A549 (cell line): ENCODE measurements around the gene ATRX. TPM values are rescaled to one million over a fixed set of nuclear protein-coding genes. Genes with fewer than 3 reads are reported as not detected.
A peak's percentile ranks its signal among the peaks of the same experiment; 100 is the strongest.
"Not testable (repeated sequence)": the region's sequence is repeated elsewhere in the genome, so short reads cannot be mapped to it uniquely, and the experiment has no call there.

Experiments
- ATAC-seq, 2 experiments: fragments of 200-7000 bp in 1 of 2; fragments of >200 bp in 1 of 2; cut with Nextera tagmentation in 1 of 2; cut with Tn5 transposase in 1 of 2; 3 replicates each; pipeline versions ENCODE4 v1.8.0 to v1.9.1; 2018 to 2020; ENCODE audit warnings: mild to moderate bottlenecking in 1 of 2, moderate library complexity in 1 of 2
- CTCF ChIA-PET: fragments of 300-600 bp; sonication (Branson Sonifier 250); formaldehyde crosslinking; extraction: SDS; loops from one replicate; lab custom pipeline; 2021; ENCODE audit warnings: antibody characterized with exemption, inconsistent platforms; lab: Yijun Ruan, JAX
- POLR2A ChIA-PET: fragments of 350-600 bp; formaldehyde crosslinking; extraction: SDS; loops from one replicate; lab custom pipeline; 2021; ENCODE audit warnings: antibody characterized with exemption, inconsistent platforms; lab: Yijun Ruan, JAX
- DNase-seq, 2 experiments: peaks; one replicate each; pipeline versions ENCODE4 v3.0.0 to v3.0.0-alpha.2; 2011 to 2016; ENCODE audit warnings: low read depth in 1 of 2, low spot score in 1 of 2
- FAIRE-seq: peaks from 2 replicates; lab custom pipeline; 2011; peaks lifted over from hg19 to GRCh38; lab: Jason Lieb, UNC
- H3K27ac ChIP-seq, 2 experiments: fragments of >200 bp; sonication (Bioruptor Twin); formaldehyde crosslinking; 3 replicates each; pipeline ENCODE4 v1.5.1; 2016 to 2017
- H3K4me1 ChIP-seq: fragments of >200 bp; sonication (Bioruptor Twin); formaldehyde crosslinking; 3 replicates; pipeline ENCODE4 v1.6.1; 2016
- H3K4me2 ChIP-seq: fragments of >200 bp; sonication (Bioruptor Twin); formaldehyde crosslinking; 3 replicates; pipeline ENCODE4 v1.6.1; 2016
- H3K4me3 ChIP-seq: fragments of >200 bp; sonication (Bioruptor Twin); formaldehyde crosslinking; 3 replicates; pipeline ENCODE4 v1.5.1; 2016
- H3K9me3 ChIP-seq: fragments of >200 bp; sonication (Bioruptor Twin); formaldehyde crosslinking; 3 replicates; pipeline ENCODE4 v1.6.1; 2016
- FOSB ChIP-seq: fragments of 250-450 bp; sonication (Bioruptor Pico); IDR thresholded peaks from 2 replicates; pipeline ENCODE4 v1.5.0; 2020; ENCODE audit warnings: mild to moderate bottlenecking, moderate library complexity
- HDAC2 ChIP-seq: fragments of 200-600 bp; sonication (generic); IDR thresholded peaks from 2 replicates; pipeline ENCODE4 v1.6.1; 2016
- JUN ChIP-seq, 2 experiments: fragments of >200 bp; sonication (Bioruptor Twin); formaldehyde crosslinking; IDR thresholded peaks; 2 replicates in 1 of 2; 3 replicates in 1 of 2; pipeline ENCODE4 v1.6.1; 2016 to 2017
- JUNB ChIP-seq: fragments of >200 bp; sonication (Bioruptor Twin); formaldehyde crosslinking; IDR thresholded peaks from 2 replicates; pipeline ENCODE4 v1.6.1; 2016
- KDM5A ChIP-seq: fragments of 200-600 bp; sonication (generic); IDR thresholded peaks from 2 replicates; pipeline ENCODE4 v1.6.1; 2016; ENCODE audit warnings: antibody characterized with exemption, mild to moderate bottlenecking
- NPAS2 ChIP-seq: fragments of 250-450 bp; sonication (Bioruptor Pico); IDR thresholded peaks from 2 replicates; pipeline ENCODE4 v1.8.0; 2022; ENCODE audit warnings: mild to moderate bottlenecking, moderate library complexity, borderline replicate concordance
- PHF8 ChIP-seq: fragments of 200-600 bp; sonication (generic); IDR thresholded peaks from 2 replicates; pipeline ENCODE4 v1.6.1; 2016; ENCODE audit warnings: low read depth, mild to moderate bottlenecking, antibody characterized with exemption, moderate library complexity, borderline replicate concordance
- POLR2A ChIP-seq: IDR thresholded peaks from 2 replicates; pipeline ENCODE4 v1.6.1; 2012; ENCODE audit warnings: mild to moderate bottlenecking, low read length
- RCOR1 ChIP-seq: fragments of 150-350 bp; IDR thresholded peaks from 2 replicates; pipeline ENCODE4 v1.6.1; 2014; ENCODE audit warnings: antibody characterized with exemption, low read length, low read depth
- RFX5 ChIP-seq: fragments of 450-650 bp; IDR thresholded peaks from 2 replicates; pipeline ENCODE4 v1.7.1; 2014; ENCODE audit warnings: antibody characterized with exemption, mild to moderate bottlenecking, moderate library complexity
- RNF2 ChIP-seq: fragments of 200-600 bp; sonication (generic); IDR thresholded peaks from 2 replicates; pipeline ENCODE4 v1.6.1; 2016; ENCODE audit warnings: low read depth, mild to moderate bottlenecking, antibody characterized with exemption, moderate library complexity, borderline replicate concordance
- SREBF2 ChIP-seq: fragments of 450-650 bp; IDR thresholded peaks from 2 replicates; pipeline ENCODE4 v1.6.1; 2014; ENCODE audit warnings: mild to moderate bottlenecking, moderate library complexity
- ZC3H11A ChIP-seq: fragments of 450-650 bp; IDR thresholded peaks from 2 replicates; pipeline ENCODE4 v1.6.1; 2014; ENCODE audit warnings: antibody characterized with exemption, mild to moderate bottlenecking
- ZFP36 ChIP-seq: fragments of 450-650 bp; IDR thresholded peaks from 2 replicates; pipeline ENCODE4 v1.6.1; 2014; ENCODE audit warnings: borderline replicate concordance; ENCODE audit not compliant: partially characterized antibody
- WGBS: methylation state at CpG from one replicate; pipeline ENCODE4 v1.1.6; 2017; ENCODE audit errors: missing lambda C conversion rate; 5-methylcytosine and 5-hydroxymethylcytosine counted together
- polyA minus RNA-seq: library from RNA; depleted of rRNA, polyadenylated mRNA; stranded (reverse); fragments of >200 nt; gene quantifications from 2 replicates; pipeline ENCODE4 v1.2.3, GENCODE V29; 2011; rRNA and poly(A)+ RNA removed
- polyA plus RNA-seq, 4 experiments: library from polyadenylated mRNA; depleted of rRNA in 3 of 4; stranded (reverse); fragments of >200 nt; fragmentation: RNase III in 1 of 4; extraction: RNeasy Plus Mini Kit Qiagen cat#74134 plus additional on column Dnase treatment in 1 of 4; gene quantifications; 2 replicates in 3 of 4; 3 replicates in 1 of 4; pipeline ENCODE4 v1.2.3, GENCODE V29; 2011 to 2017
- TF ChIP-seq, protein P1 (sequence below): fragments of >200 bp; sonication (Bioruptor Twin); formaldehyde crosslinking; IDR thresholded peaks from 3 replicates; pipeline ENCODE4 v1.5.1; 2016
- TF ChIP-seq, protein P2 (sequence below): fragments of 250-450 bp; sonication (Bioruptor Pico); IDR thresholded peaks from 2 replicates; pipeline ENCODE4 v1.5.0; 2021; ENCODE audit warnings: mild to moderate bottlenecking, moderate library complexity, borderline replicate concordance
- TF ChIP-seq, protein P3 (sequence below): IDR thresholded peaks from 2 replicates; pipeline ENCODE4 v1.6.1; 2012

ATRX gene, protein sequence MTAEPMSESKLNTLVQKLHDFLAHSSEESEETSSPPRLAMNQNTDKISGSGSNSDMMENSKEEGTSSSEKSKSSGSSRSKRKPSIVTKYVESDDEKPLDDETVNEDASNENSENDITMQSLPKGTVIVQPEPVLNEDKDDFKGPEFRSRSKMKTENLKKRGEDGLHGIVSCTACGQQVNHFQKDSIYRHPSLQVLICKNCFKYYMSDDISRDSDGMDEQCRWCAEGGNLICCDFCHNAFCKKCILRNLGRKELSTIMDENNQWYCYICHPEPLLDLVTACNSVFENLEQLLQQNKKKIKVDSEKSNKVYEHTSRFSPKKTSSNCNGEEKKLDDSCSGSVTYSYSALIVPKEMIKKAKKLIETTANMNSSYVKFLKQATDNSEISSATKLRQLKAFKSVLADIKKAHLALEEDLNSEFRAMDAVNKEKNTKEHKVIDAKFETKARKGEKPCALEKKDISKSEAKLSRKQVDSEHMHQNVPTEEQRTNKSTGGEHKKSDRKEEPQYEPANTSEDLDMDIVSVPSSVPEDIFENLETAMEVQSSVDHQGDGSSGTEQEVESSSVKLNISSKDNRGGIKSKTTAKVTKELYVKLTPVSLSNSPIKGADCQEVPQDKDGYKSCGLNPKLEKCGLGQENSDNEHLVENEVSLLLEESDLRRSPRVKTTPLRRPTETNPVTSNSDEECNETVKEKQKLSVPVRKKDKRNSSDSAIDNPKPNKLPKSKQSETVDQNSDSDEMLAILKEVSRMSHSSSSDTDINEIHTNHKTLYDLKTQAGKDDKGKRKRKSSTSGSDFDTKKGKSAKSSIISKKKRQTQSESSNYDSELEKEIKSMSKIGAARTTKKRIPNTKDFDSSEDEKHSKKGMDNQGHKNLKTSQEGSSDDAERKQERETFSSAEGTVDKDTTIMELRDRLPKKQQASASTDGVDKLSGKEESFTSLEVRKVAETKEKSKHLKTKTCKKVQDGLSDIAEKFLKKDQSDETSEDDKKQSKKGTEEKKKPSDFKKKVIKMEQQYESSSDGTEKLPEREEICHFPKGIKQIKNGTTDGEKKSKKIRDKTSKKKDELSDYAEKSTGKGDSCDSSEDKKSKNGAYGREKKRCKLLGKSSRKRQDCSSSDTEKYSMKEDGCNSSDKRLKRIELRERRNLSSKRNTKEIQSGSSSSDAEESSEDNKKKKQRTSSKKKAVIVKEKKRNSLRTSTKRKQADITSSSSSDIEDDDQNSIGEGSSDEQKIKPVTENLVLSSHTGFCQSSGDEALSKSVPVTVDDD (N-terminal part only)
- 81.8 and 97.1 TPM in 2 replicates for polyA plus RNA-seq (2011; rRNA removed)
- 13.1 and 14.1 TPM in 2 replicates for polyA plus RNA-seq (2012; cell fraction: cytosol; rRNA removed)
- polyA plus RNA-seq (2012; cell fraction: nucleus; rRNA removed) = 17.8 and 24.8 TPM in 2 replicates
- 34.1 to 35.2 TPM (median 34.7 TPM) in 3 replicates for polyA plus RNA-seq (2017; fragmentation: RNase III; extraction: RNeasy Plus Mini Kit Qiagen cat#74134 plus additional on column Dnase treatment)
- 57.5 and 85.2 TPM in 2 replicates for polyA minus RNA-seq

DNA sequence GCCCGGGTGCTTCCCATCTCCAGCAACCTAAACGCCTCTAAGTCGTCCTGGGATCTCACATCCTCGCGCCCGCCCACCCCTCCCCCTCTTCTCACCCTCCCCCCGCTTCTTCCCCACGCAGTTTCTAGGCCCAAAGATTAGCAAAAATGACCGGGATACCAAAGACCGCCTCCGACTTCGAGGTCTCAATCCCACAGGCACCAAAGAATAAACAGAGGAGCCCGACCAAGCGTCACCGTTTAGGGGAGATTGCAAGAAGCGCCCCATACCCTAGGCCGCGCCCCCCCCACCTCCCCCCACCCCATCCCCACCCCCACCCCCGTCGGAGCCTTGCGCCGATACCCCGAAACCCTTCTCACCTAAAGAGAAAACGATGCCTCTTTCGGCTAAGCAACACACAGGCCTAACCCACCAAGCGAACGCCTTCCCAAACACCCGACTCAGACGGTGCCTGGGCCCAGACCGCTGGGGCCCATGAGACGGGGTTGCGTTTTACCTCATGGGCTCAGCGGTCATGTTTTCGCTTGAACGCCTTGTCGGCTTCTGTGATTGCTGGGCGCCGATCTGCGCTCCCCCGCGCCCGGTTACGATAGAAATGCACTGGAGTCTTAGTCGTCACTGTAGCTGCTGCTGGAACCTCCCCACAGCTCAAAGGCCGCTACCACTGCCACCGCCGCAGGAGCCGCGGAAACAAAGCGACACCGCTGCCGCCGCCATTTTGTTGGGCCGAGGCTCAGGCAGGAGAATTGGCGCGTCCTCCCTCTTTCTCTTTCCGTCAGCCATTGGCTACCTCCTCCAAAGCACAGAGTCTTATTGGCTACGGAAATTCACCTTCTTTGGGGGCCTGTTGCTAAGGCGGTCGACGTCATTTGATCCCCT, at the start of gene ATRX:
TSS of gene ATRX (minus strand) at position 731 of the 879 bp plus-strand sequence. CDS start at position 516, 215 bp downstream.
- H3K4me3 ChIP-seq = peak within 1 kb of the TSS; percentile 88
- ATAC-seq = peak; percentile 97
- ChIA-PET POLR2A (no interaction called here), CTCF (no interaction called here)
- DNase-seq = peak; percentile 87
- H3K4me2 ChIP-seq = peak within 1 kb of the TSS; percentile 95
- peak within 1 kb of the TSS; percentile 99 to 100 for H3K27ac ChIP-seq
- TF ChIP-seq RFX5 = peak; percentile 95
- TF ChIP-seq SREBF2 = no peak
- peak; percentile 47 to 60; a peak in 3 of 5 replicates for TF ChIP-seq JUN (IDR thresholded peaks at IDR 0.05)
- no peak for TF ChIP-seq ZFP36
- no peak for TF ChIP-seq FOSB
- no peak for TF ChIP-seq RNF2
- no peak for TF ChIP-seq JUNB
- no peak for TF ChIP-seq RCOR1
- peak; percentile 41; the same call in 1 of the 2 replicates for TF ChIP-seq KDM5A
- TF ChIP-seq HDAC2 = no peak
- no peak for TF ChIP-seq NPAS2 (CRISPR knock-in tag)
- TF ChIP-seq, protein P1, sequence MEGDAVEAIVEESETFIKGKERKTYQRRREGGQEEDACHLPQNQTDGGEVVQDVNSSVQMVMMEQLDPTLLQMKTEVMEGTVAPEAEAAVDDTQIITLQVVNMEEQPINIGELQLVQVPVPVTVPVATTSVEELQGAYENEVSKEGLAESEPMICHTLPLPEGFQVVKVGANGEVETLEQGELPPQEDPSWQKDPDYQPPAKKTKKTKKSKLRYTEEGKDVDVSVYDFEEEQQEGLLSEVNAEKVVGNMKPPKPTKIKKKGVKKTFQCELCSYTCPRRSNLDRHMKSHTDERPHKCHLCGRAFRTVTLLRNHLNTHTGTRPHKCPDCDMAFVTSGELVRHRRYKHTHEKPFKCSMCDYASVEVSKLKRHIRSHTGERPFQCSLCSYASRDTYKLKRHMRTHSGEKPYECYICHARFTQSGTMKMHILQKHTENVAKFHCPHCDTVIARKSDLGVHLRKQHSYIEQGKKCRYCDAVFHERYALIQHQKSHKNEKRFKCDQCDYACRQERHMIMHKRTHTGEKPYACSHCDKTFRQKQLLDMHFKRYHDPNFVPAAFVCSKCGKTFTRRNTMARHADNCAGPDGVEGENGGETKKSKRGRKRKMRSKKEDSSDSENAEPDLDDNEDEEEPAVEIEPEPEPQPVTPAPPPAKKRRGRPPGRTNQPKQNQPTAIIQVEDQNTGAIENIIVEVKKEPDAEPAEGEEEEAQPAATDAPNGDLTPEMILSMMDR = no peak
- TF ChIP-seq, protein P2, sequence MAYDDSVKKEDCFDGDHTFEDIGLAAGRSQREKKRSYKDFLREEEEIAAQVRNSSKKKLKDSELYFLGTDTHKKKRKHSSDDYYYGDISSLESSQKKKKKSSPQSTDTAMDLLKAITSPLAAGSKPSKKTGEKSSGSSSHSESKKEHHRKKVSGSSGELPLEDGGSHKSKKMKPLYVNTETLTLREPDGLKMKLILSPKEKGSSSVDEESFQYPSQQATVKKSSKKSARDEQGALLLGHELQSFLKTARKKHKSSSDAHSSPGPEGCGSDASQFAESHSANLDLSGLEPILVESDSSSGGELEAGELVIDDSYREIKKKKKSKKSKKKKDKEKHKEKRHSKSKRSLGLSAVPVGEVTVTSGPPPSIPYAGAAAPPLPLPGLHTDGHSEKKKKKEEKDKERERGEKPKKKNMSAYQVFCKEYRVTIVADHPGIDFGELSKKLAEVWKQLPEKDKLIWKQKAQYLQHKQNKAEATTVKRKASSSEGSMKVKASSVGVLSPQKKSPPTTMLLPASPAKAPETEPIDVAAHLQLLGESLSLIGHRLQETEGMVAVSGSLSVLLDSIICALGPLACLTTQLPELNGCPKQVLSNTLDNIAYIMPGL (CRISPR knock-in tag) = 0 out of 2 replicates have a peak, but pooled peaks have one; percentile 30
- TF ChIP-seq, protein P3, sequence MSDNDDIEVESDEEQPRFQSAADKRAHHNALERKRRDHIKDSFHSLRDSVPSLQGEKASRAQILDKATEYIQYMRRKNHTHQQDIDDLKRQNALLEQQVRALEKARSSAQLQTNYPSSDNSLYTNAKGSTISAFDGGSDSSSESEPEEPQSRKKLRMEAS = peak; percentile 64
- TF ChIP-seq POLR2A = peak; percentile 81
- no peak for TF ChIP-seq ZC3H11A
- TF ChIP-seq PHF8 = peak; percentile 90
- 1% methylated on average over 21 of the region's 61 CpGs for WGBS
- FAIRE-seq = peak; percentile 59
- no peaks in the 10 kb centered on the region for H3K9me3 ChIP-seq
- H3K4me1 ChIP-seq = peaks cover 24% of the 10 kb centered on the region

DNA sequence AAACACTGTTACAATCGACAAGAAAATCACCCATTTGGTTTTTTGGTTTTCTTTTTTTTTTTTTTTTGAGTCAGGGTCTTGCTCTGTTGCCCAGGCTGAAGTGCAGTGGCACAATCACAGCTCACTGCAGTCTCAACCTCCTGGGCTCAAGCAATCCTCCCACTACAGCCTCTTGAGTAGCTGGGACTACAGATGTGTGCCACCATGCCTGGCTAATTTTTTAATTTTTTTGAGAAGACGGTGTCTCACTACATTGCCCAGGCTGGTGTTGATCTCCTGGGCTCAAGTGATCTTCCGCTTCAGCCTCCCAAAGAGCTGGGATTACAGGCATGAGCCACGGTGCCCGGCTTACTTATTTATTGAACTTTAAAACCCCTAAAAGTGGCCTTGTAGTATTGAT, 45.5 kb upstream of the ATRX start:
- H3K9me3 ChIP-seq, ATAC-seq, H3K27ac ChIP-seq, FAIRE-seq, CTCF ChIA-PET, DNase-seq, H3K4me3 ChIP-seq, H3K4me1 ChIP-seq, H3K4me2 ChIP-seq, POLR2A ChIA-PET: not testable (repeated sequence)
- 89% methylated on average over 3 of the region's 5 CpGs for WGBS

DNA sequence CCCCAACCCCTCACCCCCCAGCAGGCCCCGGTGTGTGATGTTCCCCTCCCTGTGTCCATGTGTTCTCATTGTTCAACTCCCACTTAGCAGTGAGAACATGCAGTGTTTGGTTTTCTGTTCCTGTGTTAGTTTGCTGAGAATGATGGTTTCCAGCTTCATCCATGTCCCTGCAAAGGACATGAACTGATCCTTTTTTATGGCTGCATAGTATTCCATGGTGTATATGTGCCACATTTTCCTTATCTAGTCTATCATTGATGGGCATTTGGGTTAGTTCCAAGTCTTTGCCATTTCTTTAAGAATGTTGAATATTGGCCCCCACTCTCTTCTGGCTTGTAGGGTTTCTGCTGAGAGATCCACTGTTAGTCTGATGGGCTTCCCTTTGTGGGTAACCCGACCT, 36.0 kb upstream of the ATRX start:
- FAIRE-seq, CTCF ChIA-PET: not testable (repeated sequence)

More for the DNA sequence above, 36.0 kb upstream of the ATRX start:
- H3K9me3 ChIP-seq, ATAC-seq, H3K4me3 ChIP-seq, H3K27ac ChIP-seq, POLR2A ChIA-PET, H3K4me2 ChIP-seq, H3K4me1 ChIP-seq, DNase-seq: not testable (repeated sequence)
- WGBS = 100% methylated on average over 2 of the region's 2 CpGs
